Effector CD8-positive, alpha-beta T cell (primary cell): ENCODE results near the gene LEKR1.

ENCODE experiments used
- DNase-seq: peaks from one replicate; lab custom pipeline; 2025; lab: John Stamatoyannopoulos, UW

The LEKR1 gene

DNA sequence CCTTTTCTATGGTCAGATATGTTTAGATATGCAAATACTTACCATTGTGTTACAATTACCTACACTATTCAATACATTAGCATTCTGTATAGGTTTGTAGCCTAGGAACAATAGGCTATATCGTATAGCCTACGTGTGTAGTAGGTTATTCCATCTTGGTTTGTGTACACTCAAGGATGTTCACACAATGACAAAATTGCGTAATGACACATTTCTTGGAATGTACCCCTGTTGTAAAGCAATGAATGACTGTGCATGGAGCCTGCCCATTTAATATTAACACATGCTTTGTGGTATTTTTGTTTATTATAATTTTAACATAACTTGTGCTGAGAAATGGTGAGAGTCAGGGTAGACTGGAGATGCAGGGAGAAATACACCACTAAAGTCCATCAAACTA lies 154.9 kb downstream of the LEKR1 start:
- DNase-seq: no peak

DNA sequence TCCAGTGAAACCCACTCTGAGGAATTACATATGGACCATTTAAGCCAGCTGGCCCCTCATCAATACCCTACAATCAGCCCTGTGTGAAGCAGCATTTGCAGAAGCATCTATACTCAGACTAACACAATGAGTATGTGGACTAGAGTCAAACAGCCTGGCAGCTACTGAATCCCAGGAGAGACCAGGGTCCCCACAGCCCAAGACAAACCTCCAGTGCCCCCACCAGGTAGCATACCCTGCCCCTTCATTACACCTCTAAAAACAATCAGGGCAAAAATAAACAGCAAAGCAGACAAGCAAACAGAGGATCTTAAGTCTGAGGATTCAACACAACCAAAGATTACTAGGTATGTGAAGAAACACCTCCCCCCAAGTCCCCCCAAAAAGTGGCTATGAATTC lies 157.4 kb downstream of the LEKR1 start:
- DNase-seq: no peak

DNA sequence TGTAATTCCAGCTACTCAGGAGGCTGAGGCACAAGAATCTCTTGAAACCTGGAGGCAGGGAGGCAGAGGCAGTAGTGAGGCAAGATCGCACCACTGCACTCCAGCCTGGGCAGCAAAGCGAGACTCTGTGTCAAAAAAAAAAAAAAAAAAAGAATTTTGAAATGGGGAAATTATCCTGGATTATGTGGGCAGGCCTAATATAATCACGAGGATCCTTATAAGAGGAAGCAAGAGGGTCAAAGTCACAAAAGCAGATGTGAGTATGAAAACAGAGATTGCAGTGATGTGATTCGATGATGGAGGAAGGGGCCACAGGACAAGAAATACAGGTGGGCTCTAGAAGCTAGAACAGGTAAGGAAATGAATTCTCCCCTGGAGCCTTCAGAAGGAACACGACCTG lies 159.6 kb downstream of the LEKR1 start:
- DNase-seq: no peak

DNA sequence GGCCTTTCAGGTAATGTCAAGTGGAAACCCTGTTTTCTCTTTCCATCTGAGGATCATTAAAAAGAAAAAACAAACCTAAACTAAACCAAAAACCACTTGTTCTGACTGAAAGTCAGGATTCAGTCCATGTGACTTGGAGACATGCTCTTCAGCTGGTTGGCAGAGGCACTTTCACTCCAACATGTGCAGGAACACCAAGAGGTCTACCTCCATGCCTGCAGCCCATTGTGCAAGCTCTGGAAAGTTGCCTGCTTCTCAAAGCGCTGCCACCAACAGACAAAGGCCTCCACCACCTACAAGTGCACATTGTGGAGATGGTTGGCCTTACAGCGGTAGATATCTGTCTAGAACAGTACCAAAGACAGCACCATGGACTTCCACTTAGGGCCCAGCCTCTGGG lies 161.8 kb downstream of the LEKR1 start:
- no peak for DNase-seq

DNA sequence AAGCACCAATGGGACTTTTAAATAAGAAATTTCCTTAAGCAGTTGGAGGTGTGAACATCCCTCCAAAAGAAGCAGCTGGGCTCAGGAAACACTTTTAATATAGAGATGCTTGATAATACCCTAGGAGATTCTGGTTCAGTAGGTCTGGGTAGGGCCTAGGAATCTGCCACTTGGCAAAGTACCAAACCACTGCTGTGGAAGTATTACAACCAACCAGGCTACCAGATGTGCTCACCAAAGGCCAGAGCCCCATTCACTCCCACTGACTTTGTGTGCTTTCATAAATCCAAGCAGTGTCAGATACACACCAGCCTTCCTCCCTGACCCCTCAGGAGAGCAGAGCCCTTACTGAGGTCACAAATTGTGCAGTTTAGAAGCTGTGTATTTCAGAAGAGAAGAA lies 171.2 kb downstream of the LEKR1 start:
- DNase-seq: no peak

DNA sequence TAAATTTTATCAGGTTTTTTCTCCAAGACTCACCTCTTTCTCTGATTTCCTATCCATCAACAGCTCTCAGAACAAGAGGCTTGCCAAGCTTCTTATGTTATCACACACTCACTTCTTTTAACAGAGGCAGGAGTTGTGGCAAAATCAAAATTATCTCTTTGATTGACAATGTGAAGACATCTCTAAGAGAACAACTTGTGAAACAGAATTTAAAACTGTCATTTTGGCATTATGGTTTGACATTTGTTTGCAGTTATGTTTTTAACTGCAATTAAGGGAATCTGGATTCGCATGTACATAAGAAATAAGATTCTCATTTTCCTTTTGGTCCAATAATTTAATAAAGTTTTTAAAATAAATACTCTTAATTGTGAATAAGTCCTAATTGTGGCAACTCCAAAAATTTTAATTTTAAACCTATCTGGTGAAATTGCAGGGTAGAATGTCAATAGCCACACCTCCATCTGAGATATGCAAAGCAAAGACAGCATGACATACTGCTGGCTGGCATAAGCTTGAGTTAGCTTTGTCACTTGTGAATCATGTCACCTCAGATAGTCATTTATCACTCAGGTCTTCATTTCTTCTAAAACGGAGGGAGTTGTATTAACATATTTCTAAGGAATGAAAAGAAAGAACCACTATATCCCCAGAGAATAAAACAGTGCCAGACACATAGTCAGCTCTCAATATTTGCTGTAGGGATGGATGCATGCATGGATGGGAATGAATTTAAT lies 175.2 kb downstream of the LEKR1 start:
- DNase-seq: no peak

DNA sequence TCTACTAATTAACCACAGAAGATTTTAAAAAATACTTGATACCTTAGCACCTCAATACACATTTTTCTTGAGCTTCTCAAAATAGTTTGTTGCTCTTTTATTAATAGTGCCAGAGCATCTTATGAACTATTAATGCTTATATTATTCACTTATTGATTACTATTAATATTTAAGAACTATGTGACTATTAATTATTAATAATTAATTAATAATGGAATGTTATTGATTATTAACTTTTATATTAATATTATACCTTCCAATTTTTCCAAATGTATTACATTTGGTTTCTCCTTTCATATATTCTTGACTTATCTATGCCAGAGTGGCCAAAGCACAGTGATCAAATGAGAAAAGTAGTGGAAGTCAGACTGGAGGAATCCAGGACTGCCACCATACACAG lies 195.5 kb downstream of the LEKR1 start:
- no peak for DNase-seq

DNA sequence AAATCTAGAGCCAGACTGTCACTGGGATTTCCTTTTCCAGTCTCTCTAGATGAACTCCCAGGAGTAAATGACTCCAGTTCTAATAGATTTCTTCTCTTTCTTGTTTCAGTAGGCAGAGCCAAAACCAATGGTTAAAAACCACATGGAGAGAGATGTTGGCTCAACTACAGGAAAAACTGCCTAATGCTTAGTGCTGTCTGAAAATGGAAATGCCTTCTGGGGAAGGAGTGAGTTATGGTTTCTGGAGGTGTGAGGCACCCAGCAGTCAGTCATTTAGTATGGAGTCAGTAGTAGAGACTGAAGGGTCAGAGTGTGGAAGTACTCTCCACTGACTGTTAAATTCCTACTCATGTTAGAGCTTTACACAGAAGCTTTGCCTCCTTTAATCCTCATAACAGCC lies 197.1 kb downstream of the LEKR1 start:
- DNase-seq: no peak

DNA sequence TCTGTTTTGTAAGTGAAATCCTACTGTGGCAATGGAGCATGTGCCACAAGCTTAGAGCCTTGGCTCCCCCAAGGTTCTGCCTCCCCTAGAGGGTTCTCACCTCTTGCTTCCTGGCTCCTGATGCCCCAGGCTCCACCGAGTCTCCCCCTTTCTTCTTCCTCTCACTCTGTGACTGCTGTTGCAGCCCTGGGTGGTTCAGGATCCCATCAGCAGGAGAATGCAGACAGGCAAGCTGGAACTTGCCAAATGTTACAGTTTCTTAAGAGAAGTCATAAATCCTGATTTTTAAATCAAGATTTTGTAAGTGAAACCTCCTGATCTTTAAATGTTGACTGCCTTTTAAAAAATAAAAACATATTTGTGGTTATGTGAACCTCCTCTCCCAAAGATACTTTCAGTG lies 199.9 kb downstream of the LEKR1 start:
- no peak for DNase-seq

DNA sequence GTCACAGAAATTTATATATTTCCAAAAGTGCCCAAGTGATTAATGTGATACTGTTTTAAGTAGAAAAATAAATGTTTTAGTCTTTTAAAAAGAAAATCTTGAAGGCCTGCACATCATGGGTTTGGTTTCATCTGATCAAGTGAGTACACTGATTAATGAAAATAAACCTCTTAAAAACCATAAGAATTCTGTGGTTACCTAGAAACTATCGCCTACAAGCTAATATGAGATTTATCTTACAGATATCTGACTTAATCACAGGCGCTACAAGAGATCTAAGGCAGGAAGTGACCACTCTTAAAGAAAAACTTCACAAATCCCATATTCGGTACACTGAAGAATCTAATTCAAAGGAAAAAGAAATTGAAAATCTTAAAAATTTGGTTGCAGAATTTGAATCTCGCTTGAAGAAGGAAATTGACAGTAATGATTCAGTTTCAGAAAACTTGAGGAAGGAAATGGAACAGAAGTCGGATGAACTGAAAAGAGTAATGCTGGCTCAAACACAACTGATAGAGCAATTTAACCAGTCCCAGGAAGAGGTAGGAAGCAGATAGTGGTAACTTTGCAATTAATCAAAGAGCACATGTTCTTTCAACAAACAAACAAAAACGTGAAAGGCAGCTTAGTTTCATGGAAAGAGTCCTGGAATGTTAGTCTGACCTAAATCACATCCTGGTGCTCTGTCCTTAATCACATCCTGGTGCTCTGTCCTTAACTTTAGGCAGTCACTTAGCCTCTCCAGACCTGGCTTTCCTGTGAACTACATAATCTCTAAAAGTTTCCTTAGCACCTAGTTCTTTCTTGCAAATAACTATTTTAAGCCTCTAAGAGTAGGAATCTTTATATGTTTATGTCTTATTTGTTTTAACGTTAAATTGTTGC lies 201.9 kb downstream of the LEKR1 start:
- no peak for DNase-seq

DNA sequence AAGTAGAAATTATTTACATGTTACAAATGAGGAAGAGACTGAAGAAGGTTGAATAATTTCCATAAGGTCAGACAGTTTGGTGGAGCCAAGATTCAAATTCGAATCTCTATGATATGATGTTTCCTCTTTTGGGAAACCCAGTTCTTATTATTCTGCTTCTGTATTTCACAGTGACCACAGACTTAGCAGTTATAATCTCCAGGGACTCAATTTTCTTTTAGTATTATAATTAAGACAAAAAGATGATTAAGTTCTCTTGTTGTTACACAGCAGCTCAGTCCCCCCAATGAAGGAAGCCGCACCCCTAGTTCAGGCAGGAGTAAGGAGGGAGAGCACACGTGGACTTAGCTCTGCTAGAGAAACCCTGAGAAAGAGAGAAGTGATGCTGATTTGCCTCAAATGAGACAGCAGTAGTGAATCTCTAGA lies 203.2 kb downstream of the LEKR1 start:
- no peak for DNase-seq

DNA sequence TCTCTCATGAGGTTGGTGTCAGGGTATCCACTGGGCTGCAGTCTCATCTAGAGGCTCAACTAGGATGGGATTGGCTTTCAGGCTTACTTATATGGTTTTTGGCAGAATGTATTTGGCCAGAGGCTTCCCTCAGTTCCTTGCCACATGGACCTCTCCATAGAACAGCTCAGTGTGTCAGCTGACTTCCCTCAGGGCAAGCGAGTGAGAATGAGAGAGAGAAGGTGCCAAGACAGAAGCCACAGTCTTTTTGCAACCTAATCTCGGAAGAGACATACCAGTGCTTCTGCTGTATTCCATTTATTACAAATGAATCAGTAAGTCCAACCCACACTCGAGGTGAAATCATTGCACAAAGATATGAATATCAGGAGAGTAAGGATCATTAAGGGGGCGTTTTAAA lies 204.6 kb downstream of the LEKR1 start:
- DNase-seq: no peak

DNA sequence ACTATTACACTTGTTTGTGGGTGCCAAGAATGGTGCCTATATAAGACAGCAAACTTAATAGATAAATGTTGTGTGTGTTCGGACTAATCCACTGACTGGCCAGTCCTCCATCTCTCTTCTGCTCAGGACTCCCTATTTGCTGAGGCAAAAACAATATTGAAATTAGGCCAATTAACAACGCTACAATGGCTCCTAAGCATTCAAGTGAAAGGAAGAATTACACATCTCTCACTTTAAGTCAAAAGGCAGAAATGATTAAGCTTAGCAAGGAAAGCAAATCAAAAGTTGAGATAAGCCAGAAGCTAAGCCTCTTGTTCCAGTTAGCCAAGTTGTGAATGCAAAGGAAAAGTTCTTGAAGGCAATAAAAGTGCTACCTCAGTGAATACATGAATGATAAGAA lies 206.8 kb downstream of the LEKR1 start:
- DNase-seq: no peak

DNA sequence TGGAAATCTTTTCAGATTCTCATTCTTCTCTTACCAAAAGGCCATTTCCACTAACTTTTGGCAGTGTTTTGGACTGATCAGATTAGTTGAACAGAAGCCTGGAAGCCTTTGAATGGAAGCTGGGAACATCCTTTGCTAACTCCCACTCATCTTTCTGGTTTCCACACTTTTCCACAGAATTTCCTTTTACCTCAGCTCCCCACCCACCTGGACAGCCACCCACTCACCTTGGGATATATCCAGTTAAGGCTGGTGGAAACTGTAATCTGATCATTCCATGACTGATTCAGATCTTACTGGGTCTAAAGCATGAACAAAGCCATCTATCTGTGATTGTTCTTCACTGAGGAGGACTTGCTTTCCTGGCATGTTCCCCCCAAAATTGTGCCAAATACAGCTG lies 214.3 kb downstream of the LEKR1 start:
- no peak for DNase-seq

DNA sequence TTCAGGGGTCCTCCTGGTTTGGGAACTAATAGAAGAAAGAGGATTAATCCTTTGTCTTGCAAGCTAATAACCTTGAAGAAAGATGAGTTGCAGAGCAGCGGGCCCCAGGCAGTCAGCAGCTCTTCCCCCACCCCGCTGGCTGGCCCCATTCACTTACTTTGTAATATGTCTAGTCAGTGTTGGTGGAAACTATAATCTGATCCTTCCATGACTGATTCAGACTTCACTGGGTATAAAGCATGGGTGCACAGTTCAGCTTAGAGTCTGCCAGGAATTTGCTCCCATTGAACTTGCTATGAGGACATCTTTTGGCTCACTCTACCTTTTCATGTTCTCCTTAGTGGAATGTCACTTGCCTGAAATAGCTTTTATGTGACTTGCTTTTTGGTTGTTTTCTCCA lies 216.1 kb downstream of the LEKR1 start:
- no peak for DNase-seq

DNA sequence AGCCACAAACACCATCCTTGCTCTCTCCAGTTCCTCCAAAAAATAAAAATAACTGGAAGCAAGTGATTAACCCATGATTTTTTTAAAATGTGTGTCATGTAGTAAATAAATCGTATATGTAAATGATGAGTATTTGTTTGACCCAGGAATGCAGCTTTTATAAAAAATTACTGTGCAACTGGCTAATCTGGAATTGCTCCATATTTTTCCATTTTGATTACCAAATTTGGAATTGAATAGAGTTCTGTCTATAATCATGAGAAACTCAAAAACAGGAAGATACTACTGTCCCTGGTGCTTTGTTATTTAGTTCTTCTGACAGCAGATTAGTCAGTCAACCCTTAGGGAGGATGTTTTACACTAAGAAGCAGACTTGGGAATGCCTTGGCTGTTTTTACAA lies 217.6 kb downstream of the LEKR1 start:
- no peak for DNase-seq

DNA sequence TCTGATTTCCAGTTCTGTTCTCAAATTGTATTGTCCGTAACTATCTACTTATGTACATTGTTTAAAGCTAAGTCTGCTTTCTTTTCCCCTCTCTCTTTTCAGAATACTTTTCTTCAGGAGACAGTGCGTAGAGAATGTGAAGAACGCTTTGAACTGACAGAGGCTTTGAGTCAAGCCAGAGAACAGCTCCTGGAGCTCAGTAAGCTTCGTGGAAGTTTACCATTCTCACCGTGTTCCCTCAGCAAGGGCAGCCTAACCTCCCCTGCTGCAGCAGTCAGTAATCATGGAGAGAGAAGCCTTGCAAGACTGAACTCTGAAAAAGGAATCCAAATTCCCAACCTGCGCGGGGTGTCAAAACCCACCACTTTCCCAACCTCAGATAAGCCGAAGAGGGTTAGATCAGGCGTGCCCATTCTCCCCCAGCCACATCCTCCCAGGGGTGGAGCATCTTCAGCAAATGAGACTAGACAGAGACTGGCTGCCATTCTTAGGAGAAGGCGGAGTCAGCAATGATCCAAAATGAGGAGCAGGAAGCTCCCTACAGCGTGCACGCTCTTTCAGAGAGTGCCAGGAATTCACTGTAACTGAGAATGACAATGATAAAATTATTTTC lies 219.2 kb downstream of the LEKR1 start:
- DNase-seq: no peak

DNA sequence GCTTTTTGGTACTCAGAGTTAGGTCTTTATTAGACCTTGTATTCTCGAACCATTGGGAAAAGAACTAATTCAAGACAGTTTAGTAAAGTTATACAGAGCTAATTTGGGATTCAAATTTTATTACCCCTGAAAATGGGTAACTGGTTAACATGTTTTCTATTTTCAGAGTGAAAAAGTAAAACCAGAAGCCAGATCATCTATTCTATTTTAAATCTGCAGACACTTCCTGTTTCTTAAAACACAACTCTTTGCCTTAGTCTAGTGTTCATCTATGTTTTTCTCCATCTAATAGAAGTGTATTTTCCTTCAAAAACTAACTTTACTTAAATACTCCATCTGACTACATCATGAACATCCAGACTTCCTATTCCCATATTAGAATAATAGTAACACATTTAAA lies 220.4 kb downstream of the LEKR1 start:
- no peak for DNase-seq

DNA sequence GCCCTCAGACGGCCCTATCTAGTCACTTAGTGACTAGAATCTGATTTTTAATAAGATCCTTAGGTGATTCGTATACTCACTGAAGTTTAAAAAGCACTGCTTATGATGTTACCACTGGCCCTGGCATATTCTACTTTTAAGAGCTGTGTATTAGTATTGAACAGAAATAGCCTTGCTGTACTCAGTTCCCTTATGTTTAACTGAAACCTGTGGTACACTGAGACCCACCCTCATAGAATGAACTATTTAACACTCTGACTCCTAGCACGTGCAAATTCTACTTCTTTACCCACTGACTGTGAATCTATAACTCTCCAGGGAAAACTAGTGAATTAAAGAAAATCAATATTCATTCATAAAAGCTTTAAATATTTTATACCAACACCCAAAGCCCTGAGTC lies 224.9 kb downstream of the LEKR1 start:
- no peak for DNase-seq

DNA sequence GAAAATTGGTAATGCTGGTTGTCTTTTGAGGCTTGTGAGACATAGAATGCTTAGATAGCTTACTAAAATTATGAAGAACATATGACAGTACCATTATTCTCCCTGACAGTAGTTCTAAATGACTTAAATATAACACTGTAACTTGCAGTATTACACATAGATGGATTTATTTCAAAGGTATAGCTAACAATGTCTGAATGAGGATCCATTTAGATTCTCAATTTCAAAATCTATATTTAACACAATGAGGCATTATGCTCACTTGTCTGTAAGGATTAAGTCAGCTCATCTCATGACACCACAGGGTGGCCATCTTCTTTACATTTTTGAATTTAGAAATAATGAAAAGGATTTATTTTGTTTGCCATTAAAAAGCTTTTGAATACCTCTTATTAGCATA lies 225.4 kb downstream of the LEKR1 start:
- no peak for DNase-seq

DNA sequence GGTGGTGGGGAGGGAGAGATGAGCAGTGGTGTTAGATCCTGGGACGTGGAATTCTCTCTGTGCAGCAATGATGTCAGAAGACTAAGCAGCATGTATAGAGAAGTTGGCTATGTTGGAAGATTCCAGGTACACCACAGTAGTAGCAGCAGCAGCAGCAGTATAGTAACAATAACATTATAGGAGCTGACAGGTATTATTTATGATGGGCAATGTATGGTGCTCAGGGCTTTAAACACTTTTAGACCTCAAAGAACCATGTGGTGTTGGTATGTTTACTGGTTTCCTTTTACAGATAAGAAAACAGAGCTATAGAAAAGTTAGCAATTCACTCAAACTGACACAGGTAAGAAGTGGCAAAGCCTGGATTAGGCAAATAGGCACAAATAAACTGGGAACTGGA lies 229.9 kb downstream of the LEKR1 start:
- DNase-seq: no peak

DNA sequence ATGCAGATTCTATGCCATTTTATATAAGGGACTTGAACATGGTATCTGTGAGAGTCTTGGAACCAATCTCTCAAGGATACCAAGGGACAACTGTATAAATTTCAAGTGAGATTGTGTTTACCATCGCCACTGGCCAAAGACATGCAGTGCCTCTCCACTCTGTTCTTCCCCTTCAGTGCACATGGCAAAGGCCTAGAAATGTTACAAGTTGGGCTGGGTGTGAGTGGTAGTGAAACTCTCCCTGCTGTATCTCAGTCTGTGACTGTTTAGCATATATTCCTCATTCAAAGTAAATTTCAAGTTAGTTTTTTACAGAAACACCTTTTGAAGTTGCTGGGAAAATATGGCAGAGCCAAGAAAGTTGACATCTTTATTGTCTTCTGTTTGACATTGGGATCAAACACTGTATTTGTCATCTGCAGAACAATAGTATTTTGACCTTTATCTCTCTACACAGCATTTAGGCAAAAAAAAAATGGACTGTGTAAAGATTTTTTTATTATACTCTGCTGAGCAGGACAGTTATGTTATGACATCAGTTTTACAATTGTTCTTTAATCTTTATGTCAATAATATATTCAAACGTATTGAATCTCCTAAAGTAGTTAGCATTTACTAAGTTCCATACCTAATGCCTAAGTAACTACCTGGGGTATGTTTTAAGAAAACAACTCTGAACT lies 232.4 kb downstream of the LEKR1 start:
- no peak for DNase-seq
